DMS79 (cell line): Measurements from ENCODE around the gene BMPR1B.
"Not testable (repeated sequence)": the region's sequence is repeated elsewhere in the genome, so short reads cannot be mapped to it uniquely, and the experiment has no call there.

Source experiments
- DNase-seq: peaks from one replicate; lab custom pipeline; 2025; lab: John Stamatoyannopoulos, UW

BMPR1B gene

GRCh38 chr4:94763005-94763404 lies 5.2 kb downstream of the BMPR1B start:
- DNase-seq = no peak

- DNase-seq = no peak
These were observed 5.7 kb downstream of the BMPR1B start for GRCh38 chr4:94763500-94763899.

GRCh38 chr4:94764069-94764468 lies 6.3 kb downstream of the BMPR1B start:
- DNase-seq = no peak

GRCh38 chr4:94765174-94765573 lies 7.4 kb downstream of the BMPR1B start:
- no peak for DNase-seq

GRCh38 chr4:94765648-94766047 lies 7.9 kb downstream of the BMPR1B start:
- DNase-seq = no peak

- DNase-seq = no peak
These were observed 9.1 kb downstream of the BMPR1B start for GRCh38 chr4:94766856-94767255.

- DNase-seq = no peak
These were observed 9.7 kb downstream of the BMPR1B start for GRCh38 chr4:94767446-94767845.

GRCh38 chr4:94782707-94783106 lies 25.0 kb downstream of the BMPR1B start:
- DNase-seq = no peak

- DNase-seq = no peak
These were observed 33.9 kb downstream of the BMPR1B start for GRCh38 chr4:94791701-94792100.

GRCh38 chr4:94798808-94799207 lies 41.1 kb downstream of the BMPR1B start:
- no peak for DNase-seq

GRCh38 chr4:94801016-94801415 lies 43.3 kb downstream of the BMPR1B start:
- DNase-seq = no peak

GRCh38 chr4:94802091-94802490 lies 44.3 kb downstream of the BMPR1B start:
- DNase-seq = no peak

GRCh38 chr4:94803181-94803580 lies 45.4 kb downstream of the BMPR1B start:
- DNase-seq = no peak

GRCh38 chr4:94804650-94805049 lies 46.9 kb downstream of the BMPR1B start:
- no peak for DNase-seq

GRCh38 chr4:94806376-94806775 lies 48.6 kb downstream of the BMPR1B start:
- DNase-seq = no peak

- no peak for DNase-seq
These were observed 53.9 kb downstream of the BMPR1B start for GRCh38 chr4:94811643-94812042.

GRCh38 chr4:94813221-94813620 lies 55.5 kb downstream of the BMPR1B start:
- DNase-seq = no peak

GRCh38 chr4:94814237-94814636 lies 56.5 kb downstream of the BMPR1B start:
- no peak for DNase-seq

GRCh38 chr4:94819371-94820168 lies 61.8 kb downstream of the BMPR1B start:
- no peak for DNase-seq

GRCh38 chr4:94826206-94826605 lies 68.5 kb downstream of the BMPR1B start:
- DNase-seq = no peak

GRCh38 chr4:94827481-94828110 lies 69.8 kb downstream of the BMPR1B start:
- DNase-seq = no peak

- DNase-seq = no peak
These were observed 71.1 kb downstream of the BMPR1B start for GRCh38 chr4:94828882-94829281.

GRCh38 chr4:94831607-94832006 lies 73.9 kb downstream of the BMPR1B start:
- DNase-seq = no peak

- DNase-seq = not testable (repeated sequence)
These were observed 74.6 kb downstream of the BMPR1B start for GRCh38 chr4:94832329-94832728.
